ENCODE results near the gene C10orf67. TPM values are rescaled to one million over a fixed set of nuclear protein-coding genes. Genes with fewer than 3 reads are reported as not detected.

C10orf67 gene
- total and polyA plus RNA-seq, 9 of the 15 experiments (the other 6 are each of a cell fraction or from before 2014, with no cell fraction given), result not detected

GRCh38 chr10:23270531-23270930 lies 74.1 kb downstream of the C10orf67 start:
- no TSS peak for BruUV-seq (replicated peaks)
- ChIA-PET POLR2A (interaction anchor here (0.5 kb wide), 1 partner anchor 10 kb away, joined by 3 read pairs; no protein-coding TSS in a partner anchor), CTCF (ENCODE audit: low intra/inter-chr PET ratio) (no interaction called here)
- Histone ChIP-seq H3K9me3 (replicated peaks; ENCODE audit: control insufficient read depth, insufficient read depth, low read depth, low read length) (no peaks in the 10 kb centered on the region), H3K4me3 (no peak overlapping the region), H3K9ac (ENCODE audit: insufficient read depth in 1 of 2, low read depth in 2 of 2, low read length in 2 of 2) (no peak overlapping the region), H3K4me2 (ENCODE audit: insufficient read depth, low read length) (no peak overlapping the region), H2AFZ (ENCODE audit: low read depth, low read length) (no peak overlapping the region), H3K79me2 (ENCODE audit: control insufficient read depth, insufficient read depth, low read length) (no peaks in the 10 kb centered on the region), H3K36me3 (ENCODE audit: control insufficient read depth, insufficient read depth, low read length) (no peaks in the 10 kb centered on the region), H3K9me1 (ENCODE audit: control insufficient read depth, insufficient read depth, low read length) (no peaks in the 10 kb centered on the region), H3K27me3 (ENCODE audit: control insufficient read depth in 2 of 2, insufficient read depth in 2 of 2, low read length in 2 of 2) (no peaks in the 10 kb centered on the region; a peak in 1 of 5 replicates), H4K20me1 (replicated peaks; ENCODE audit: control insufficient read depth, insufficient read depth, low read length) (no peaks in the 10 kb centered on the region), H3K27ac (ENCODE audit: extremely low read depth, low read depth, low read length) (no peak overlapping the region), H3K4me1 (replicated peaks in 1 of 2; ENCODE audit: control insufficient read depth in 2 of 2, insufficient read depth in 2 of 2, low read length in 2 of 2) (no peaks in the 10 kb centered on the region)
- in situ Hi-C loops (cut with MboI) (no loop called here), intact Hi-C loops (cut with micrococcal nuclease) (no loop called here)
- FAIRE-seq (no peak), DNase-seq (ENCODE audit: extremely low read depth in 1 of 4, low spot score in 3 of 4) (no peak), ATAC-seq (no peak)
- no peak for TF ChIP-seq HDAC2 (IDR thresholded peaks at IDR 0.05)
- TF ChIP-seq ZNF507 (tag; conservative IDR thresholded peaks at IDR 0.05), result no peak
- no peak for TF ChIP-seq FOXP1 (CRISPR knock-in tag; IDR thresholded peaks at IDR 0.05)
- no peak for TF ChIP-seq ZNF584 (CRISPR knock-in tag; IDR thresholded peaks at IDR 0.05; ENCODE audit: low read depth)
- TF ChIP-seq CTCFL (IDR thresholded peaks at IDR 0.05; ENCODE audit: borderline replicate concordance, insufficient read depth, low read depth, low read length, poor library complexity, severe bottlenecking), result no peak
- no peak for TF ChIP-seq RB1 (IDR thresholded peaks at IDR 0.05; ENCODE audit: low read depth)
- TF ChIP-seq HDAC1 (IDR thresholded peaks at IDR 0.05), result no peak
- no peak for TF ChIP-seq KDM2B (CRISPR knock-in tag; IDR thresholded peaks at IDR 0.05)
- no peak for TF ChIP-seq CREB5 (CRISPR knock-in tag; IDR thresholded peaks at IDR 0.05)
- no peak for TF ChIP-seq MBD1 (CRISPR knock-in tag; IDR thresholded peaks at IDR 0.05)
- WGBS (ENCODE audit: insufficient coverage, low coverage, missing lambda C conversion rate), result 0% methylated on average over 3 of the region's 3 CpGs

Data from K562 (cell line).